GM18907 (cell line): ENCODE results near the gene TNPO3.

Experiments
- ATAC-seq: cut with Tn5 transposase; IDR thresholded peaks from one replicate; pipeline ENCODE4 v1.9.1; 2021; ENCODE audit warnings: mild to moderate bottlenecking, moderate library complexity; ENCODE audit not compliant: unreplicated experiment

The TNPO3 gene

DNA sequence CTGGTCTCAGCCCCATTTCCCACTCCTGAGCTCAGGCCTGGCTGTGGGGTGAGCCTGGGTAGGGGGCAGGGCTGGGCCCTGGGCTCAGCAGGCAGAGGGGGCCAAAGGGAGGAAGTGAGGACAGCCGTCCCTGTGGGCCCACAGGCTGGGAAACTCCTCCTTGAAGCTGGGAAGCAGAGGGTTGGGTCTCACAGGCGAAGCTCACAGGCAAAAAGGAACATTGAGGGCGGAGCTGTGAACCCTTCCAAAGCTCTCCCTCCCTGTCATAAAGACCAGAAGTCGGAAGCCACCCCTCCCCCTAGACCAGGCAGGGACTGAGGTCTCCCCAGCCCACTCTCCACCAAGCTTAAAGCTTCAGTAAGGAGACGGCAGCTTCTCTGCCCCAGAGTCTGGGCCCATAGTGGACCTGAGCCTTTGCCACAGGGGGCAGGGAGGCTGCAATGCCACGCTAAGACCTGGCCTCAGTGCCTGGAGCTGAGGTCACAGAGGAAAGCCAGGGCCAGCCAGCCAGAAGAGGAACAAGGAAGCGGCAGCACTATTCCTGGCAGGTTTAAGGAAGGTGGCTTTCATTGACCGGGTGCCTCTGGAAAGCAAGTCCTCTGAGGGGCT lies 143.4 kb downstream of the TNPO3 start:
- no peak for ATAC-seq

- no peak for ATAC-seq
Measured at GRCh38 chr7:128910569-128910945, 144.4 kb downstream of the TNPO3 start, which contains the start of gene KCP. KCP (minus strand) TSS chr7:128910709; CDS start chr7:128910676, 33 bp downstream.

DNA sequence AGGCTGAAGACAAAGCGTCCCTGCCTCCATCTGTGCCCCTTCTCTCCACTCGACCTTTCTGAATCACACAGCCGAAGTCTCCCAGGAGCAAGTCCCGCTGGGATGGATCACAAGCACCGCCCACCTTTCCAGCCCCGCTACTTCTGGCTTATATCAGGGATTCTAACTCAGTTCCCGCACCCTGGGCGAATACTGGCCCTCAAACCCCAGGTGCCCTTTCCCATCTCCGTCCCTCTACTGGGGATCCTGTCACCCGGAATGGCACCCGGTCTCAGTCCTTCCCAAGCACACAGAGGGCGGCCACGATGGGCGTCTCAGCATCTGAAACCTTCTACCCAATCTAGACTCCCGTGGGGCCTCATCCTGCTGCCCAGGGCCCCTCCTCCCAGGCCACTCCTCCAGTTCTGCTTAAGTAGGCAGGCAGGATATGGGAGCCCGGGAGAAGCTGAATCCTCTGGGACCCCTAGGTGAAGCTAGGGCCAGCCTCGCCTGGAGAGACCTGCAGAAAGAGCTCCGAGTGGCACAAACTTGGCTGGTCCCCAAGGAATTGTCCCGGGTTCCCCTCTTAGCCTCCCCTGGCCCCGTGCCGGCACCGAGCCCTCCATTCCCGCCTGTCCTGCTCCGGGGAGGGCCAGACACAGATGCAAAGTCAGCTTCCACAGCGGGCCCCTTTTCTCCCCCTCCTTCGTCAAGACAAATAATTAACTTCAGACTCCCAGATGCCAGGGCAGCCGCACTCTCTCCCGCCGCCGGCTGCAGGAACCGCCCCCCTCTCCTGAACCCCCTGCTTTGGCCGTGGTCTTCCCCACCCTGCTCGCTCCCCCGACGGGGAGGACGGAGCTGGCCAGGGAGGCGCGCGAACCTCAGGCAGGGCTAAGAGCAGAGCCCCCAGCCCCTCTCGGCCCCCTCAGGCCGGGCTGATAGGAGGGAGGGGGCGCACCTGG lies 145.0 kb downstream of the TNPO3 start:
- ATAC-seq: no peak

DNA sequence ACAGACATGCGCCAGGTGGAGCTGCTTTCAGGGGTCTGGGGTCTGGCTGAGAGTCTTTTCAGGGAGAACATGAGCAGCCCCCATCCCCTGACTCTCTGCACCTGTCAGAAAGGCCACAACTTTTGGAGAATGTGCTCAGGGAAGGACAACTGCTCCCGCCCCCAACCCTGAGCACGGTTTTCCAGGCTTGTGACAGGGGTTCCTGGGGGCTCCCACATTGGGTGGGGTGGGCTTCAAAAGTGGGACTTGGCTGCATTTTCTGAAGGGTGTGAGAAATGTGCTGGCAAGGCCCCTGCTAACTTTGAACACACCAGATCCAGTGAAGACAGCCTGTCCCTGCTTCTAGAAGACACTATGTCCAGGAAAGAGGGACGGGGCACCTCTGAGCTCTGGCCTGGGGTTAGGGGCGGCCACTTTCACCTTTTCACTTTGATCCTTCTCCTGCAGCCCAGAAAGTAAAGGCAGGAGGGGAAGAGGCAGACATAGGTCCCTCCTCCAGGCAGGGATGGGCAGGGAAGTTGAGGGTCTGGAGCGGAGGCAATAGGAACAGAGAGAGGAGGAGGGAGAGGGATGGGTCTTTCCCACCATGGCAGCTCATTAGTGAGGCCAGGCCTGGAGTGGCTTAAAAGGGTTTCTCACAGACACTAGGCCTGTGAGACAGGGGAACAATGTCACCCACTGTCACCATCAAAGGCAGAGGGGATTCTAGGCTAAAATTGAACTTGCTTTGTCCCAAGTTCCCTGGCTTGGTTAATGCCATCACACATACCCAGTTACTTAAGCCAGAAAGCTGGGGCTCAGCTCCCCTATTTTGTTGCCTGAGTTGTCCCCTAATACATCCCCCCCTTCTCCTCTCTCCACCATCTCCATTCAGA lies 145.9 kb downstream of the TNPO3 start:
- no peak for ATAC-seq

- ATAC-seq: no peak
Measured at GRCh38 chr7:128906766-128907559, 147.9 kb downstream of the TNPO3 start.

DNA sequence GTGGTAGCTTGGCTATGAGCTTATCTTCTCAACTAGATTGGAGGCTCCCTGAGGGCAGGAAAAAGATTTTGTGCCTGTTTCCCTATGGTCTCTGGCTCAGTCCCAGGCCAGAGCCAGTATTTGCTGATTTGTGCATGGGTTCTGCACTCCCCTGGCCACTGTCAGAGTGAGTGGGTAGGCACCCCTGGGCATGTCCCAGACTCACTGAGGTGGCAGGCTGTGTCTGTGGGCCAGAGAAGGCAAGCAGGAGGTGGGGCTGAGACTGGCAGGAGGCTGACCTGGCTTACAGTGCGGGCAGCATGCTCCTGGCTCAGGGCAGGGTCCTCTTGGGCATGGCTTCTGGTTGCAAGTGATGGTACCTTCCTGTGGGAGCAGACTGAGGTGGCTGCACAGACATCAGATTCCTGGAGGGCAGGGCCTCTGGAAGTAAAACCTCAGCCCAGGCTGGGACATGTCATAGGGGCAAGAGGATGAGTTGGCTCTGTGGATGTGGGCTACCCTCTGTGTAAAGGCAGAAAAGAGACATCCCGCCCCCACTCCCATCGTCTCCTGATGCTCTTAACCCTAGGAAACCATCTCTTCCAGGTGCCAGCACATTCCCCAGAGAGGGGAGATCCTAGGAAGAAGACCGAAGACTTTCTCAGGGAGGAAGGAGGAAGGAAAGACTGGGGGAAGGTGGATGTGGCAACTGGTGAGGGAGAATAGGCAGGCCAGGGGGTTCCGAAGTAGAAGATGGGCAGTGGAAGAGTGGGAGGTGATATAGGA lies 148.7 kb downstream of the TNPO3 start:
- ATAC-seq: no peak

DNA sequence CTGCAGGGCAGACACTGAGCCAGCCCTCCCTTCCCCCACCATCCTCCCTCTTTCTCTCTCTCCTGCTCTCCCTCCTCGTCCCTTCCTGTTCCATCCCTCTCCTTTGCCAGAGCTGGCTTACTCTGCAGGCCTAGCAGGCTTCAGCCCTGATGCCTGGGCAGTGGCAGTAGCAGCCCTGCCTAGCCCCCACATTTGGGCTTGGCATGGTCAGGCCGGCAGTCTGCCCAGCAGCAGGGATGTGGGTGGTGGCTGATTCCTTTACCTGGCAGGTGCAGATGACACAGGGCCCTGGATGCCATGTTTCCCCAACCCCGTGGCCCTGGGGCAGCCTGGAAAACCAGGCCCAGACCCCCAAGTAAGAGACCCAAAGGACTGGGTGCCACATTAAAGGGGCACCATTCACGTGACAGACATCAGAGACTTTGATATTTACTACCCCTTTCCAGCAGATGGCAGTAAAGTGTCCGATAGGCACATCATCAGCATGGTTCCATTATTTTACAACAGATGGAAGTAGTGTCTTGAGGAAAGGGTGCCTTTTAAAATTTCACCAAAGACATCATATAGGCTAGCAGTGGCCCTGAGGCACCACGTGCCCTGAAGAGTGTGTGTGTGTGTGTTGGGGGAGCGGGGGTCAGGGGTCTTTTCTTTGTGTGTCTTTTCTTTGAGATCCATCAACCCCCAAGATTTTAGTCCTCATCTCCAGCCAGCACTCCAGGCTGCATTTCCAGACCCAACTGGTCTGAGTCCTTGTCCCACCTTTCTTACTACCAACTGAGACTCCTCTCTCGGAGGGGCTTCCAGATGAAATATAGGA lies 150.3 kb downstream of the TNPO3 start:
- peak; percentile 55 for ATAC-seq
